ENCODE data around the gene UBASH3B.

DNA sequence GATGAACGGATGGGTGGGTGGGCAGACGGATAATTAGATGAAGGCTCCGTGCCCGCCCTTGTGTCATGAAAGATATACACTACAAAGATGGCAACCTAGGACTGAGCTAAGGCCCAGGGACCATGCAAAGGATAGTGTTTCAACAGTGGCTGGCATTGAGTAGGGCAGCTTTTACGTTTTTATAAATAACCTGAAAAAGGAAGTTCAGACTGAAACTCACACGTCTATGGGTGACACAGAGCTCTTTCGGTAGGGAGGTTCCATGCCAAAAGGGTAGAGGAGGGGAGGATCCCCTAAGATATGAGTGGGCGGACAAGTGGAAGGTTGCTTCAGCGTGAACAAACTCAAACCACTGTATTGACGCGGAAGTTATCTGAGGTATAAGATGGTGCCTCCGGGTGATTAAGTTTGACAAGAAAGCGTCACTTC lies 90.5 kb downstream of the UBASH3B start:
- TF ChIP-seq, protein P1, sequence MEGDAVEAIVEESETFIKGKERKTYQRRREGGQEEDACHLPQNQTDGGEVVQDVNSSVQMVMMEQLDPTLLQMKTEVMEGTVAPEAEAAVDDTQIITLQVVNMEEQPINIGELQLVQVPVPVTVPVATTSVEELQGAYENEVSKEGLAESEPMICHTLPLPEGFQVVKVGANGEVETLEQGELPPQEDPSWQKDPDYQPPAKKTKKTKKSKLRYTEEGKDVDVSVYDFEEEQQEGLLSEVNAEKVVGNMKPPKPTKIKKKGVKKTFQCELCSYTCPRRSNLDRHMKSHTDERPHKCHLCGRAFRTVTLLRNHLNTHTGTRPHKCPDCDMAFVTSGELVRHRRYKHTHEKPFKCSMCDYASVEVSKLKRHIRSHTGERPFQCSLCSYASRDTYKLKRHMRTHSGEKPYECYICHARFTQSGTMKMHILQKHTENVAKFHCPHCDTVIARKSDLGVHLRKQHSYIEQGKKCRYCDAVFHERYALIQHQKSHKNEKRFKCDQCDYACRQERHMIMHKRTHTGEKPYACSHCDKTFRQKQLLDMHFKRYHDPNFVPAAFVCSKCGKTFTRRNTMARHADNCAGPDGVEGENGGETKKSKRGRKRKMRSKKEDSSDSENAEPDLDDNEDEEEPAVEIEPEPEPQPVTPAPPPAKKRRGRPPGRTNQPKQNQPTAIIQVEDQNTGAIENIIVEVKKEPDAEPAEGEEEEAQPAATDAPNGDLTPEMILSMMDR (IDR thresholded peaks at IDR 0.05), result no peak
- TF ChIP-seq EZH2 (IDR thresholded peaks at IDR 0.05) (no peak), EZH2phosphoT487 (IDR thresholded peaks at IDR 0.05) (no peak)

Measured in neural progenitor cell (in vitro differentiated cells).